Measurements from ENCODE around the gene SAMD8.

SAMD8 gene

GRCh38 chr10:75111365-75111906 is at the start of gene SAMD8:
TSS of gene SAMD8 (plus strand) at chr10:75111656. CDS start at chr10:75150529, 38,873 bp downstream.
- peak; percentile 39 for DNase-seq

DNA sequence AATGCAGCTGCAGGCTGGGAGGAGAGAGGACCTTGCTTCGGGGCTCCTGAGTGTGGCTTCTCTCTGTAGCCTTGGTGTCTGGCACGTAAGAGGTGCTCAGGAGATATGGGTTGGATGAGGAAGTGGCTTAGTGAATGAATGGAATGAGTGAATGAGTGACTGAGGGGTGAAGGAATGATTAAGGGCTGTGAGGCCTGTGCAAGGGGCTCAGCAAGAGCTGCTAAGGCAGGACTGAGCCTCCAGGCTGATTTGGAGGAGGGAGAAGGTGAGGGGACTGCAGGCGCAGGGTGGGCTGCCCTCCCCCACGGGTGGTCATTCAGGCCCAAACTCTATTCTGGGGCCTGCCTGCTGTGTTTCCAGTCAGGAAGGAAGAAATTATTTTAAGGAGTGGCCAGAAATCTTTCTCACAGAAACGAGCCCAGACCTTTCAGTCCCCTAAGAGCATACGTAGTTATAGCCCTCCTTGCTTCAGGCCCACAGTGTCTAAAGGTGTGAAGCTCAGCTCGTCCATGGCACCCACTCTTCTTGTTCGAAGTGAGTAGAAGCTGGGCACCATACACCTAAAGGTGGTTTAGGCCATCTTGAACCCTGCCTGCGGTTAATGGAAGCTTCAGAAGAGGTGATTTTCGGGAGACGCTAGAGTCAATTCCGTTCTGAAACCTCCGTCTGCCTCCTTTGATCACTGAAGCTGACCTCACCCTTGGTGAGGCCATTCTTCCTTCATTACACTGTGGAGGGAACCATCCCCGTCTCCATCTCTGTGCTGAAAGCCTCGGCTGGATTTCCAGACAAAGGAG is 49.5 kb upstream of the SAMD8 start:
- no peak for DNase-seq

DNA sequence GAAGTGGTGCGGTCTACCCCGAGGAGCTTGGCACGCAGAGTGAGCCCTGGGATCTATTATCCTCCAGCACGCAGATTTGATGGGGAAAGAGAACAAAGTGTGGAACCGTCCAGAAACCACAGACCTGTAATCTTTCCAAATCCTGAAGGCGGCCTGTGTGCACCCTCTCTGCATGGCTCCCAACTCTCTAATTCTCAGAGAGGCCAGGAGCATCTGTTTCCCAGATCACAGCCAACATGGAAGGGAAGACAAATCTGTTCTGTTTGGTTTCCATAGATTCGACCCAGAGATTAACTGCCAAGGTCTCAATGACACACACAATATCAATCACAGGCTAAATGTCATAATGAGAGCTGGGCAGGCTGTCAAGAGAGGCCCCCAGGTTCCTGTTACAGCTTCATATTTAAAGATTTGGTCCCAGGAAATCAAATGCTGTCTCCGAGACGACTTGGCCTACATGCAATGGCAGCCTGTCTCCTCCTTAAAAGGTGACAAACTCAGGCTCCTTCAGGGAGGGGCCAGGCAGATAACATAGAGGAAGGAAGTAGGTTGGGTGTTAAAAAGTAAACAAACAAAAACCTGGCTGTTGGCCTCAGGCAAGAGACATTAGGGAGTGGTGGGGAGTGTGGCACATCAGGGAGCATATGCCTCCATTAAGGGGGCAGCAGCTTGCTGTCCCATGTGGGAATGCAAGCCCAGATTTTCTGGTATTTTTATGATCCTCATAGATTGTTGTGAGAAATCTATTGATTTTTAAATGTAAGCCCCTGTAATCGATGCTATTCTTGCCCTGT is 48.8 kb upstream of the SAMD8 start:
- DNase-seq: no peak

- no peak for DNase-seq
These were observed 47.8 kb upstream of the SAMD8 start for GRCh38 chr10:75063461-75064230.

- no peak for DNase-seq
These were observed 46.4 kb upstream of the SAMD8 start for GRCh38 chr10:75065076-75065475.

- DNase-seq: no peak
These were observed 45.2 kb upstream of the SAMD8 start for GRCh38 chr10:75066271-75066670.

DNA sequence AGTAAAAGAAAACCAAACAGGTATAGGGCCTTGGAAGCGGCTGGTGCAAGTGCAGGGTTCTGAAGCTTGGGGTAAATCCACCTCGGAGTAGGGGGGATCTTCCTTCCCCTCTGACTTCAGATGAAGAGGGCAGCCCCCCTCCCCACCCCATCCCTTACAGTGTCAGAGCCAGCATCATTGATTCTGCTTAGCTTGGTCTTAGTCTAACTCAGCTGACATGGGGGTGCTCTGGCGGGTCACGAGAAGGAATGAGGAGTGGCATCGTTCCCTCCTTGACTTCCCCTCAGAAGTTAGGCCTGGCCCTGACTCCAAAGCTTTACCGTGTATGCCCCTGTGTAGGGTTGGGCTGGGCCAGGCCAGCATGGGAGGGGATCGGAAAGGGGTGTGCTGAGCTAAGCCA is 44.2 kb upstream of the SAMD8 start:
- no peak for DNase-seq

DNA sequence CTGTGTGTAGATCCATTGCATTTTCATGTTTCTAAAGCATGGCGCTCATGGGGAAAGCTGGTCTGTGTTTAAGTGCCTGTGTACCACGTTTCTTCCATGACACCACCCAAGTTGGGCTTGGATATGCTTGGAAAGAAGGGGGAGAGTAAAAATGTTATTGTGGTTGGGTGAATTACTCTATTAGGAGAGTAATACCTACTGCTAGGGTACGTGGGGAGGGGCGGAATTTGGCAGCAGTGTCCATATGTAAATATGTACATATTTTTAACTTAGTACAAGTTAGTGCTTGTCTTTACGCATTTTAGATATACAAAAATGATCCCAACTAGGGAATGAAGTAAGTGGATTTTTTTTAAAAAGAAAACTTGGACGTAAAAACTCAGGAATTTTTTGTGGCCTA is 42.9 kb upstream of the SAMD8 start:
- no peak for DNase-seq

DNA sequence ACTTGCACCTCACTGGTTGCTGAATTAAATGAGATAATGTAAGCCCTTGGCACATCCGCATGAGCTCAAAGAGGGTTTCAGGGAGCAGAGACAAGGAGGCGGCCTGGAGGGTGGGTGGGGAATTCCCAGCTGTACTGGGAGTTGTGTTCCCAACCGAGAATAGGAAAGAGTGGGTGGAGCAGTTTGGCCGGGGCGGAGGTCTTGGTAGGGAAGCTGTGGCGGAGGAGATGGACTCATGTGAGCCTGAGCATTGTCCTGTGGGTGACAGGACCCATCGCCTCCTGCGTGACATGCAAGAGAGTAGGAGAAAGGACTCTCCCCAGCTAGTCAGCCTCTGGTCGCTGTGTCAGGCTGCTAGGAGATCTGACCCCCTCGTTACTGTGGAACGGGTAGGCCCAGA is 41.0 kb upstream of the SAMD8 start:
- no peak for DNase-seq

- DNase-seq: no peak
These were observed 40.5 kb upstream of the SAMD8 start for GRCh38 chr10:75070961-75071428.

GRCh38 chr10:75071756-75072155 is 39.7 kb upstream of the SAMD8 start:
- no peak for DNase-seq

DNA sequence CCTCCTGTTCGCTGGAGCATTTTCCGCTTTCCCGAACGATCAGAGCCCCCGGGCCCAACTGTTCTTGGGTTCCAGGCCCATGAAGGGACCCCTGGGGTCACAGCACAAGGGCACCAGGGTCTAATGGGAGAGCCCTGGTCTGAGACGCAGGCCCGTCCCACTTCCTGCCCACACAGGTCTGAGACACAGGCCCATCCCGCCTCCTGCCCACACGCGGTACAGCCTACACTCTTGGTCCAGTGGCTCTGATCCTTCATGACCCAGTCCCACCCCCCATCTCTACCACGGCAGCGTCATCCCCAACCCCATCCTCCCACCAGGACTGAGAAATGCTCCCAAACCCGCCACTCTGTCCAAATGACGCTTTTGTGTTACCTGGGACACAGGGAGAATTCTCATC is 38.7 kb upstream of the SAMD8 start:
- no peak for DNase-seq

DNA sequence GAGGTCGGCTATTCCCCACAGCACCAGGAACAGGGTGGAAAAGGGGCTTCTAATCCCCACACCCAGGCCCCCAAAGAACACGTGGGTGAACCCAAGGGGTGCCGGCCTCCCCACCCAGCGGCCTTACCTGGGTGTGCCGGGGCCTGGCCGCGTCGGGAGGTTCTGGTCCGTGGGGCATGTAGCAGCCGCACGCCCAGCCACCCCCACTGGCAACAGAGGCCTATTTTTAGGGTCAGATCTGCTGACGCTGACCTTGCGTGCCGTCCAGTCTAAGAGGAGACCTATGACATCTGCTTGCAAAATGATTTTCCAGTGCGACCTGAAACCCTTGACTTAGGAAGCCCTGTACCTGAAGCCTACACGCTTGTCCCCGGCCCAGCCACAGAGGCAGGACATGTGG is 38.0 kb upstream of the SAMD8 start:
- DNase-seq: no peak

DNA sequence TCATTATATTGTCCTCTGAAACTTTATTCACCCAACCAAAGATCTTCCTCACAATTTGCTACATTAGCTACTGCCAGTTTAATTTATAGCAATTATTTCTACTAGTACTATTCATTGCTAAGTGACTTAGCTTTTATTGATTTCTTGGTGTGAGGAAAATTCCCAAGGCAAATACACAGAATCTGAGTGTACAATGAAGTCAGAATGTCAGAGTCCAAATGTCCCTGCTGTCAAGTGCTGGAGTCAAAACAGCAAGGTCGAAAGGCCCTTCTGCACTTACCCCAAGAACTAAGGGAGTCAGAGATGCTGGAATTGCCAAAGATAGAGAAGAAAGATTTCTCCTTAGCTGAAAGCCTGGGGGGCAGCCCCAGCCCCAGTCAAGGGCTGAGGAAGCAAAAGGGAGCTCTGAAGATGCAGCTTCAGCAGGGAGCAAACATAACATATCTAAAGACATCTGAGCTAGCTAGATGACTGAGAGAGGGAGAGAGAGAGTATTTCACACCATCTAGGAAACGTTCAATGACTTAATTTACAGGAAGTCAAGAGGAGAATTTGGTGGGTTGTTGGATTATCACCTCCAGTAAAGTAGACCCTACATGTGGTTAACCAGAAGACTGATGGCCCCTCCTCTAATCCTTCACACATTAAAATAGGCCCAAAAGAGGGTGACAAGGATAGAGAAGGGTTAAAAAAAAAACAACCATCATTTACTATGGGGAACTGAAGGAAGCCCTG is 36.6 kb upstream of the SAMD8 start:
- no peak for DNase-seq

DNA sequence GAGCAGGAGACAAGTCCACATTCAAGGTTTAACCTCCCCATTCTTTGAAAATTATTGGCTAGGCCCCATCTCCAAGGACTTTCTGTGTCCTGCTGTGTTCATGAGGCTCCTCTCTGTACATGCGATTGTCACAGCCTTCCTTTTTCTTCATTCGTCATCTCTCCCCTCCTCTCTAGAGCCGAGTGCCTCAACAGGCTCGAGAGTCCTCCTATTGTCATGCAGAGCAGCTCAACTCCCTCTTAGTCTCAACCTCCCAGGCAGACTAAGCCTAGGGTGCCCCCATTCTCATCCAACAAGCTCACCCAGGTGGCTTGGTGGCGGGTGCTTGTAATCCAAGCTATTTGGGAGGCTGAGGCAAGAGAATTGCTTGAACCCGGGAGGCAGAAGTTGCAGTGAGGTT is 35.1 kb upstream of the SAMD8 start:
- no peak for DNase-seq

GRCh38 chr10:75079436-75080083 is 31.9 kb upstream of the SAMD8 start:
- no peak for DNase-seq

- no peak for DNase-seq
These were observed 30.9 kb upstream of the SAMD8 start for GRCh38 chr10:75080554-75080953.

GRCh38 chr10:75081379-75081778 is 30.1 kb upstream of the SAMD8 start:
- no peak for DNase-seq

GRCh38 chr10:75083972-75084833 is 27.3 kb upstream of the SAMD8 start:
- no peak for DNase-seq

DNA sequence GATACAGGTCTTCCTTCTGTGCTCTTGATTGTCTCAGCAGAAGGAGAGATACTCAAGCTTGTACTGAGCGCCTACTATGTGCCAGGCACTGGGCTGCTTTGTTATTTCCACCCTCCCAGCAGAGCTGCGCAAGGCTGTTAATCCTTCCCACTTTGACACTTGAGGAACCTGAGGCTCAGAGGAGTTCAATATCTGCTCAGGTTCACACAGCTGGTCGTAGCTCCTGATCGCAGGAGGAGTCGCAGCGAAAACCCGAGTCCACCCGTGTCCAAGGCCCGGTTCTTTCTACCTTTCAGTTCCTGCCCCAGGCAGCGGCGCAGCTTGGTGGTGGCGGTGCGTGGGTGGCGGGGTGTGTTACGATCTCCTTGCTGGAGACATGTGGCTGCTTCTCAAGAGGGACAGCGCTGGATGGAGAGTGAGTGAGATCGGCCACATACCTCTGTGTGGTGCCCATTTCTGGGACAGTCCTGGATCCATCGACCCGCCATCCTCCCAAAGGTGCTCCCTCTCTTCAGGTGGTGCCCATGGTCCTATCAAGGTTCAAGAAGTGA is 26.5 kb upstream of the SAMD8 start:
- DNase-seq: no peak
